Measurements from ENCODE around the gene TRIM38. TPM values are rescaled to one million over a fixed set of nuclear protein-coding genes. Genes with fewer than 3 reads are reported as not detected.
"Not testable (repeated sequence)": the region's sequence is repeated elsewhere in the genome, so short reads cannot be mapped to it uniquely, and the experiment has no call there.

Gene TRIM38
- total RNA-seq, 1 donor from 2014 or later = 4.8 TPM

DNA sequence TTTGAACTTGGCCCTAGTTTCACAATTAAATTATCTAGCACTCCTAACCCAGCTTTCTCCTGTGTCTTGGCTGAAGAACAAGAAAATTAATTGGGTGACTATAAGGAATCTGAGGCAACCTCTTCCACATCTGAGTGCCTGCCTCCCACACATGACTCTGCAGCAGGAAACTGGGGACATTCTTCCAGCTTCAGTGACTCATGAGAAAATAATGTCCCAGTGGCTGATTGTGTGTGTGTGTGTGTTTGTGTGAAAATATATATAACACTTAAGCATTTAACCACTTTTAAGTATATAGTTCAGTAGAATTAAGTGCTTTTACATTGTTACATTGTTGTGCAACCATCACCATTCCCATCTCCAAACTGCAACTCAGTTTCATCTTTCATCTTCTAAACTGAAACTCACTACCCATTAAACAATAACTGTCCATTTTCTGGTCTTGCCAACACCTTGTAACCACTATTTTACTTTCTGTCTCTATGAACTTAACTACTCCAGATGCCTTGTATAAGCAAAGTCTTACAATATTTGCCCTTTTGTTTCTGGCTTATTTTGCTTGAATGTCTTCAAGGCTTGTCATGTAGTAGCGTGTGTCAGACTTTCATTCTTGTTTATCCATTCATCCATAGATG lies 8.7 kb downstream of the TRIM38 start:
- DNase-seq (ENCODE audit: low read depth in 2 of 2) = peak; percentile 61 to 91

DNA sequence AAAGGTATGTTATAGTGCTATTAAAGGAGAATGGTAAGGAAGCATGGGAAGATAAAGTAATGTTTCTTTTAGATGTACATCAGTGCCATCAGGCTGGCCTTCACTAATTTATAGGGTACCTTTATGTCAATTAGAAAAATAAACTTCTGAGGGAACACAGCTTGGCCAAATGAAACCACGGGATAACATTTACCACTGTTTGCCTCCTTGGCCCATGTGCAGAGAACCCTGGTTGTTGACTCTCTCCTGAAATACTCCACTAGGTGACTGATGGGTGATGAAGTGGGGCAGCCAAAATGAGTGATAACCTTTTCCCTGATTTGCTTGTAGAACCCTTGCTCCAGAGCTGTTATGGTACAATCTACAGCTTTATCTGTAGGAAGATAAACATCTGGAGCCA lies 9.5 kb downstream of the TRIM38 start:
- no peak for DNase-seq (ENCODE audit: low read depth in 2 of 2)

DNA sequence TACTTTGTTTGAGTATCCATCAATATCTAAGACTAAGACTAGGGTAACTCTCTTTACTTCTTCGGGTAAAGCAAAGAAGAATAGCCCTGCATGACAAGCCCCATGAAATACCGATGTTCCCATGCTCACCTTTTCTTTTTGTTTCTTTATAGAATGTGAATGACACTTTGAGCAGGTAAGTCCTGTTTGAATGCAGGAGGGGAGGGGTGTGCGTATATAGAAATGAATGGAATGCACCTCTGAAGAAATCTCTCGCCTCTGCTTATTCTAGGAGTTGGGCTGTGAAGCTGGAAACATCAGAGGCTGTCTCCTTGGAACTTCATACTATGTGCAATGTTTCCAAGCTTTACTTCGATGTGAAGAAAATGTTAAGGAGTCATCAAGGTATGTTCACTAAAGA lies 10.3 kb downstream of the TRIM38 start:
- DNase-seq (ENCODE audit: low read depth in 2 of 2) = no peak

DNA sequence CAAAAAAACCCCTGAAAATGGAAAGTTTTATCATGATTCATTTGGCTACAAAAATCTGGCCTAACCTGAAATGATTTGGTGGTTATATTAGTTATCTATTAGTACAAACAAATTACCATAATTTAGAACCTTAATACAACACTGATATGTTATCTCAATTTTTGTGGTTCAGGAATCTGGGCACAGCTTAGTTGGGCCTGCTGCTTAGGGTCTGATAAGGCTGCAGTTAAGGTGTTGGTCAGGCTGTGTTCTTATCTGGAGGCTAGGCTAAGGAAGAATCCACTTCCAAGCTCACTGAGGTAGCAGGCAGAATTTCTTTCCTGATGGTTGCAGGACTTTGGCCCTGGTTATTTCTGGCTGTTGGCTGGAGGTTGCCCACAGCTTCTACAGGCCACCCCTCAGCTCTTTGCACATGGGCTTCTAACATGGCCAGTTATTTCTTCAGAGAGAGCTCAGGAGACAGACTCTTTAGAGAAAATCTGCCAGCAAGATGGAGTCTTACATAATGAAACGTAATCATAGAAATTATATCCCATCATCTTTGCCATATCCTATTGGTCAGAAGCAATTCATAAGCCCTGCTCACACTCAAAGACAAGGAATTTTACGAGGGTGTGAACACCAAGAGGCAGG lies 11.4 kb downstream of the TRIM38 start:
- no peak for DNase-seq (ENCODE audit: low read depth in 2 of 2)

DNA sequence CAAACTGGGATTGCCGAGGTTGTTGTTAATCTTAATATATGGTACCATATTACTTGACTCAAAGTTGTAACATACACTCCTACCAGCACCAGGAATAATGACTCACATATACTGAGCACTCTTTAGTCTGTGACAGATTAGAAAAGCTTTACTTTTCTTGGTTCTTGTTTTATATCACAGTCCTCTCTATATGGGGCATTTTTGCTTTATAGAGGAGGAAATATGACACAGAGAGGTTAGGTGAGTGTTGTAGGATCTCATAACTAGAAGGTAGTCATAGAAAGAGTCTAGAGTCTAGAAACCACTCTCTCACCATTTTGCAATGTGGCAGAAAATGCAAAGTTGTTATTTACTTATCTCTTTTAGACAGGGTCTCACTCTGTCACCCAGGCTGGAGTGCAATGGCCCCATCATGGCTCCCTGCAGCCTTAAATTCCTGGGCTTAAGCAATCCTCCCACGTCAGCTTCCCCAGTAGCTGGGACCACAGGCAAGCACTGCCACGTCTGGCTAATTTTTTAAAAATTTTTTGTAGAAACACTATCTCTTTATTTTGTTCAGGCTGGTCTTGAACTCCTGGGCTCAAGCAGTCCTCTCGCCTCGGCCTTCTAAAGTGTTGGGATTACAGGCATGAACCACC lies 13.4 kb downstream of the TRIM38 start:
- DNase-seq (ENCODE audit: low read depth in 2 of 2) = no peak

DNA sequence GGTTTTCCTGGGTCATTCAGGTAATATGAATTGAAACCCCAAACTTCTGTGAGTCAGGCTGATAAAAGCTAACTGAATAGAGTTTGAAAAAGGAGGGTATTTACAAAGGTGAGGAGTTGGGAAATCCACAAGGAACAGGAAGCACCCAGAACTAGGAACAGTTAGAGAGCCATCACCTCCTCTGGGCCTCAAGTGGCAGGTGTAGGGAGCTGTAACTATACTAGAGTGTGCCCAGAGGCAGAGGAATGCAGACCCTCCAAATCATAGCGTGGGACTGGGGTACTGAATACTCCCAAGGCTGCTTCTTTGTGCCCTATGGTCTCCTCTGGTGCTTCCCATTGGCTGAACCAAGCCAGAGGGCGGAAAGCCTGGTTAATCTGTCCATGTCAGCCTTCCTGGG lies 18.3 kb downstream of the TRIM38 start:
- DNase-seq (ENCODE audit: low read depth in 2 of 2) = no peak

DNA sequence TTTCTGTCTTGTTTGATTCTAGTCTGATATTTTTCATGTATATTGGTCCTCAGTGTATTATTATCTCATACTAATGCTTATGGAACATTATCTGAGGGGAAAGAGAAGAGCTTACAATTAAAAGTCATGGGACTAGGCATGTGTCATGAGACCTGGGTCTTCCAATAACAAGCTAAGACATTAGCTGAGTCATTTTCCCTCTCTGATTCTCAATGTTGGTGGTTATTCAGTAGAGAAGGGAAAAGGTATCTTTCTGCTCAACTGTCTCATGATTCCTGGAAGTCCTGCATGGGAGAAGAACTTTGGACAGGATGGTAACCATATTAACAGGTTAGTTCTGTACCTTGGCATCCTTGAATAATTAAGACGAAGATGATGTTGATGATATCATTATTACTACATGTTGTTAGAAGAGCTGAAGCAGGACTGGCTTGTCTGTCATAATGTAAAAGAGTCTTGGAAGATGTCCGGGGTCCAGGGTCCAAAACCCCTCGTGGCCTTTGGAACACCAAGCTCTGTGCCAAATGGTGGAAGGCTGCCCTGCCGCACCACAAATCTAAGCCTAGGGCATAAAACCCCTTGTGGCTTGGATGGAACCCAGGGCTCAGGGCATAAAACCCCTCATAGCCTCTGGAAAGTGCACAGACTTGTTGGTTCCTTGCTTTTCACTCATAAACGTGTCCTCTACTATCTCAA lies 19.1 kb downstream of the TRIM38 start:
- DNase-seq (ENCODE audit: low read depth in 2 of 2) = no peak

DNA sequence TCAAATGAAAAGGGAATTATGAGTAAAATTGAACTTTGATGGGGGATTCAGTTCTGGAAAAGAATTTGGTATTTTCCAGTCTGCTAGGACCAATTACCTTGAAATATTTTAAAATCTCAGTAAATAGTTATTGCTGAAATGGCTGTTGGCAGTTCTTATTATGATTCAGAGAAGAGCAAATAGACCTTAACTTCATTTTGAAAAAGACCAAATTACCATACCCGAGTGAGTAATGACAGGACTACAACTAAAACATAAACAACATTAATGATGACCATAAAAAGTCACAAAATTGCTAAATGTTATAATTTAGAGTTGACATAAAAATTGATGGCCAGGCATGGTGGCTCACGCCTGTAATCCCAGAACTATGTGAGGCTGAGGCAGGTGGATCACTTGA lies 21.7 kb downstream of the TRIM38 start:
- DNase-seq (ENCODE audit: low read depth in 2 of 2) = no peak

DNA sequence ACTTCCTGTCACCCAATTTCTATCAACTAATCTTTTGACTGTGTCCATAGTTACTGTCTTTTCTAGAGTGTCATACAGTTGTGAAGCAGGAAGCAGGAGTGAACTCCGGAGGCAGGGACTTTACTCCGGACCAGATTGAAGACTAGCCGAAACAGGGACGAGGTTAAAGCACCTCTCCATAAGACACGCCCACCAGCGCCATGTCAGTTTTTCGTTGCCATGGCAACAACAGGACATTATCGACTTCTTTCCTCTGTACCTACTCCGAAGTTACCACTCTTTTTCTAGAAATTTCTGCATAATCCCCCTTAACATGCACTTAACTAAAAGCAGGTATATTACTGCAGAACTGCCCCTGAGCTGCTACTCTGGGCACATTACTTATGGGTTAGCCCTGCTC lies 25.2 kb downstream of the TRIM38 start:
- no peak for DNase-seq (ENCODE audit: low read depth in 2 of 2)

DNA sequence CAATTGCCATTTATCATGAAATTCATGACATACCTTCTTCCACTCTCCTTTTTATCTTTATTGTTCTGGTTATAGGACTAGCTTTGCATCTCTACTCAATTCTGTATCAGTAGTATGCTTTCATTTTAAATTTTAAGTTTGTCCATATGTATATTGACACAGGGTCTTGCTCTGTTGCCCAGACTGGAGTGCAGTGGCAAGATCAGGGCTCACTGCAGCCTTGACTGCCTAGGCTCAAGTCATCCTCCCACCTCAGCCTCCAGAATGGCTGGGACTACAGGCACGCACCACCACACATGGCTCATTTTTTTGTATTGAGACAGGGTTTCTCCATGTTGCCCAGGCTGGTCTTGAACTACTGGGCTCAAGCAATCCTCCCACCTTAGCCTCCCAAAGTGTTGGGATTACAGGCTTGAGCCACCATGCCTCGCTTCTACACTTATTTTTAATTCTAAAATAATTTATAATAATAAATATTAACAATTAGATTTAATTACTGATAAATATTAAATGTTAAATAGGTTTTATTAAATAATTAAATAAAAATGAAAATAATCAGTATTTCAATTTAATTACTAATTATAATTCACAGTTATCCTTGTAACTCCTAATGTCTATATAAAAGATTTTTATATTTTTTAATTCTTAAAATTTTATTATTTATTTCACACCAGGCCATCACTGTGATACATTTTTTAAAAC lies 27.7 kb downstream of the TRIM38 start:
- DNase-seq (ENCODE audit: low read depth in 2 of 2) = no peak

DNA sequence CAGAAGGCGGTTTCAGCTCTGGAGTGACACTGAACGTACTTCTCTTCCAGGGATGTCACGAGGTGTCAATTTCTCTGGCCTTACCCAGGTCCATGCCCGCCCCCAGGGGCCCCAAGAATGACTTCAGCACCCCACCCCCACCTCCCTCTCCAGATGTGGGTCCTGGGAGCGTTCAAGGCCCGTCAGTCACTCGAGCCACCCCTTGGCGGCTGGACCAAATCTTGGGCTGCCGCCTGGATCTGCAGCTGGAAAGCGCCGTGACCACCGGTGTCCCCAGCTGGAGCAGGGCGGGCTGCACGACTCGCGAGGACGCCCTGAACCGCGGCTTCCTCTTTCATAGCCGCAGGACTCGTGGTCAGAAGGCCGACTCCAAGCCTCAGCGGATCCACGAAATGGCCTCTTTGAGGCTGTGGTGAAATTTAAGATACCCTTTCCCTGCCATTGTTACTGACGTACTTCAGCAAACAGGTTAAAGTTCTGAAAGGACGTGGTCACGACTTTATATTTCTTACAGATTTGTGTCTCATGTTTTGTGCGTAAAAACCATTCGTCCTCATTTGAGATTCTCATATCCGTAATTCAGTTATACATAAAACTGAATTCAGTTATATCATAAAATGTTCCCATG lies 29.3 kb downstream of the TRIM38 start:
- DNase-seq (ENCODE audit: low read depth in 2 of 2) = peak; percentile 60 to 64

DNA sequence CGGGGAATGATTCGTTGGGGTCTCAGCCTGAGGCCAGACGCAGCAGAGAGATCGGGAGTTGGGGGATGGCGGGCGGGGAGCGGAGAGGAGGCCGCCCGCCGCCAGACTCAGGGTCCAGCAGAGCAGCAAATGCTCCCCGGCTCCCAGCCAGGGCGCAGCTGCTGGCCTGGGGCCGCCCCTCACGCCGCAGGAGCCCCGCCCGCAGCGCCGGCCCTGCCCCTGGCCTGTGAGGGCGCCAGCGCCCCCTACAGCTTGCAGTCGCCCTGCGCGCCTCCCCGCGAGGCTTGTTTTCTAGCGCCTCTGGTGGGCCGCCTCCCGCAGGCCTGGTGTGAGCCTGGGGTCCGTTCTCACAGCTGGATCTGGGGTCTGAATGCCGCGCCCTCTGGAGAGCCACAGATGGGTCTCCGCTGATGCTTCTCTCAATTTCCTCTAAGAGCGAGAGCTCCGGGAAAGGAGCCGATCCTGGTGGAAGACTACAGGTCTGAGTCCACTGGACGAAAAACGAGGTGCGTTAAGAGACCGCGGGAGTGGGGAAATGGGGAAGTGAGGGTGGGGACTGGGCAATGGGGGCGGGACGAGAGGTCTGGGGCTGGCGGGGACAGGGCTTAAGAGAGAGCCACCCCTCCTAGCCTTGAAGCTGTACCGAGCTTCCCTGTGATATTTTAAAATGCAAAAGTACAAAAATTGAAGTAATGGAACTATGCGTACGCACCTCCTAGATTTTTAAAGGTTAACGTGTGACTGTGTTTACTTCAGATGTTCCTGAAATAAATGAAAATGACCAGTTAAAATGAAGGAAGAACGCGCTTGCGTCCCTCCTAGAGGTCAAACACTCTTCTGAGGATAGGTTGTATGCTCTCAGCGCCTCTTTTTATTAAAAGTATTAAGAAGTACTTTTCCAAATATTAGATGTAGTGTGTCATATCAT lies 30.1 kb downstream of the TRIM38 start:
- DNase-seq (ENCODE audit: low read depth in 2 of 2) = peak; percentile 95 to 96

DNA sequence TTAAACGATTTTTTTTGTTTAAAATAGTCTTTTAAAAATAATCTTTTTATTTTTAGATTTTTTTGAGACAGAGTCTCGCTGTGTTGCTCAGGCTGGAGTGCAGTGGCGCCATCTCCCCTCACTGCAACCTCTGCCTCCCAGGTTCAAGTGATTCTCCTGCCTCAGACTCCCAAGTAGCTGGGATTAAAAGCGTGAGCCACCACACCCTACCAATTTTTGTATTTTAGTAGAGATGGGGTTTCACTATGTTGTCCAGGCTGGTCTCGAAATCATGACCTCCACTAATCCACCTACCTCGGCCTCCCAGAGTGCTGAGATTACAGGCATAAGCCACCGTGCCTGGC lies 30.7 kb downstream of the TRIM38 start:
- not testable (repeated sequence) for DNase-seq (ENCODE audit: low read depth in 2 of 2)

DNA sequence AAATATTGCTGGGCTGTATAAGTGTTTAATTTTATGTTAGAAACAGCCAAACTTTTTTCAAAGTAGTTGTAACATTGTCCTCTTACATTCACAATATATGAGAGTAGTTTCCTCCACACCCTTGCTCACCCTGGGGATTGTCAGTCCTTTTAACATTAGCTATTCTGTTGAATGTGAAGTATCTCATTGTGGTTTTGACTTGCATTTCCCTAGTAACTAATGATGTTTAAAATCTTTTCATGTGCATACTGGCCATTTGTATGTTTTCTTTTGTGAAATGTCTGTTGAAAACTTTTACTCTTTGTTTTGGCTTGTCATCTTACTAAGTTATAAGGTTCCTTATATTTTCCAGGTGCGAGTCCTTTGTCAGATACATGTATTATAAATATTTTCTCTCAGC lies 32.9 kb downstream of the TRIM38 start:
- no peak for DNase-seq (ENCODE audit: low read depth in 2 of 2)

DNA sequence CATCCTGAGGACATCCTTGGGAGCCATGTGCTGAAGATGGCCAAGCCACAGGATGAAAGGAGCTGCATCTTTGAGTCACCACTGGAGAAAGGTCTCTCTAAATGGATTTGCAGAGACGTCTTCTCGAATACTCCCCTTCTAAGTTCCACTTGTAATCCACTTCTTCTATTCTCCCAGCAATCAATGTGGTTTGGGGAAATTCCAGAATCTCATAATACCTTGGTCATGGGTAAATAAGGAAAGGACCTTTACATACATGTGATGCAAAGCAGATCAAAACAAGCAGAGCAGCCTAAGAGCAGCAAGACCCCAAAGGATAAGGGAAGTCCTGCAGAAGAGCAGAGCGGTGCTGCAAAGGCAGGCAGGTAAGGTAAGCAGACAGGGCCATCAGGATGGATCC lies 35.3 kb downstream of the TRIM38 start:
- no peak for DNase-seq (ENCODE audit: low read depth in 2 of 2)

DNA sequence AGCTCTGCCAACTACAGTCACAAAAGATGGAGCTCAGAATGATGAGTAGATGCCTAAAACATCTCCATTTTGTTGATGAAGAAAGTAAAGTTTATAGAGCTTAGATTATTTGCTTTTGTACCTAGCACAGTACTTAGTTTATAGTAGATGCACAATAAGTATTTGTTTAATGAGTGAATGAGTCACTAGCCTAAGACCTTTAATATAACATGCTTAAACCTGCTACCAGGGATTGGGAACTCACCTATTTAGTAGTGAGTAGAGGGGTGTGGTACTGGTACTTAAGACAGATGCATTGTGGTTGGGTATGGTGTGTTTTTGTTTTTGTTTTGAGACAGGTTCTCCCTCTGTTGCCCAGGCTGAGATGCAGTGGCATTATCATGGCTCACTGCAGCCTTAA lies 35.8 kb downstream of the TRIM38 start:
- DNase-seq (ENCODE audit: low read depth in 2 of 2) = no peak

DNA sequence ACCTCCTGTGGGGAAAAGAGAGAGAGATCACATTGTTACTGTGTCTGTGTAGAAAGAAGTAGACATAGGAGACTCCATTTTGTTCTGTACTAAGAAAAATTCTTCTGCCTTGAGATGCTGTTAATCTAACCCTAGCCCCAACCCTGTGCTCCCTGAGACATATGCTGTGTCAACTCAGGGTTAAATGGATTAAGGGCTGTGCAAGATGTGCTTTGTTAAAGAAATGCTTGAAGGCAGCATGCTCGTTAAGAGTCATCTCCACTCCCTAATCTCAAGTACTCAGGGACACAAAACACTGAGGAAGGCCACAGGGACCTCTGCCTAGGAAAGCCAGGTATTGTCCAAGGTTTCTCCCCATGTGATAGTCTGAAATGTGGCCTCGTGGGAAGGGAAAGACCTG lies 36.6 kb downstream of the TRIM38 start:
- not testable (repeated sequence) for DNase-seq (ENCODE audit: low read depth in 2 of 2)

DNA sequence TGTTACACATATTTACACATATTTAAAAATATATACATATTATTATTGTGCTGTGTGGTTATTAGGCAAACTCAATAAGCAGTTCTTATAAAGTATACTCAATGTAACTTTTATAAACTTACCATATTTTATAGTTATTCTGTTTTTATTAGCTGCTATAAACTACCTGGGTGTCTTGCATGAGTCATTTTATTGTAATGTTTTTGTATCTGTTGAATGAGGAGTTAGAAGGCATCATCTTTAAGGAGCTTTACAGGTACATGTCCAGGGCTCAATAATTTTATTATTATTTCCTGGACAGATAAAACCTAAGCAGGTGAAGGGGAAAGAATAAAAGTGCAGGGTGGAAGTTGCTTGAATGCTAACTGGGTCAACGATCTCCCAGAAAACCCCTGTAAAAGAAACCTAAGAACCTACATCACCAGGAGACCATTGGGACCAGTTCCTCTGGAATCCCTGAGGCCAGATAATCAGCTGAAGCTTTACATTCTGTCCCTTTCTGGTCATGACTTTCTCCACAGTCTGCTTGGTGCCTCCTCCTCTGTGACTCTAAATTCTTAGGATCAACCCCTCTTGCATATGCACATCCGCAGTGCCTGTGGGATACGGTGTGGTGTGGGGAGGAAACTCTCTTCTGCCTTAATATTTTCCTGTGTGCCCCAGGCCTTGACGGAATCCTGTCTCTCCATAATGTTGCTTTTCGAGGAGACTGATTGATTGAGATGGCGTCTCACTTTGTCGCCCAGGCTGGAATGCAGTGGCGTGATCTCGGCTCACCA lies 38.0 kb downstream of the TRIM38 start:
- DNase-seq (ENCODE audit: low read depth in 2 of 2) = no peak

DNA sequence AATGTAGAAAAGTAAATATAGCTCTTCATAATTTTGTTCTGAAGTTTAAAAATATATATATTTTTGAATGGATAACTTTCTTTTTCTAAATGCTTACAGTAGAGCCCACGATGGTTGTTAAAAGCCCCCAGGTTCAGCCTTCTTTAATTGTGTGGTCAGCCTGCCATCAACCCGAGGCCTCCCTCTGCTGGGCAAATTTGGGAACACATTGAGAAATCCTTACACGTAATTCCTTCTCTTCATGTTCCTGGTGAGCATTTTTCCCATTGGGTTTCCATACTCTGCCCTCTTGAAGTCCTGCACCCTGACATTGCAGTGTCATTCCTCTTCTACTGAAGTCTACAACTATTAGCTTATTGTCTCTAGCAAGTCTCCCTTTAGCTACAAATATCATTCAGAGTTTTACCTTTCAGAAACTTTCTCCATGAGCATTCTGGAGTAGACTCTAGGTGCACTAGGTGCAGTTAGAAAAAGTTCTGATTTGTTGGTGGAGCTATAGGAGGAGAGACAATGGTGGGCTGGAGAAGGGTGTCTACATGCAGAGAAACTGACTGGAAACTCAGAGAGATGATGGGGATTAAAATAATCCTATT lies 40.6 kb downstream of the TRIM38 start:
- peak; percentile 63 to 73 for DNase-seq (ENCODE audit: low read depth in 2 of 2)
